ENCODE data around the gene TMEM271. TPM values are rescaled to one million over a fixed set of nuclear protein-coding genes. Genes with fewer than 3 reads are reported as not detected.

The TMEM271 gene
- total RNA-seq, 4 donors from 2014 or later, result 0.17 to 3.6 (median 2.1) TPM

- DNase-seq (ENCODE audit: low spot score in 2 of 2), result peak in 1 of 2 donors; percentile 56
- TF ChIP-seq POLR2A (IDR thresholded peaks at IDR 0.05) (no peak), CTCF (IDR thresholded peaks at IDR 0.05) (no peak)
- intact Hi-C loops (cut with DNase I; ENCODE audit: low total_unique reads), result no loop called here
- WGBS, 2 donors, result 96 to 97% methylated on average over 8 of the region's 8 CpGs
- no peak overlapping the region for H3K4me3 ChIP-seq (ENCODE audit: low read depth, poor library complexity, severe bottlenecking)
These were observed 37.5 kb downstream of the TMEM271 start for GRCh38 chr4:538542-539142.

GRCh38 chr4:537436-538264, 38.4 kb downstream of the TMEM271 start:
- TF ChIP-seq CTCF (IDR thresholded peaks at IDR 0.05) (no peak), POLR2A (IDR thresholded peaks at IDR 0.05) (no peak)
- WGBS, 2 donors, result 90 to 92% methylated on average over 18 to 19 of the region's 21 CpGs
- no peak overlapping the region for H3K4me3 ChIP-seq (ENCODE audit: low read depth, poor library complexity, severe bottlenecking)
- peak in 1 of 2 donors; percentile 82 for DNase-seq (ENCODE audit: low spot score in 2 of 2)
- intact Hi-C loops (cut with DNase I; ENCODE audit: low total_unique reads), result no loop called here

- intact Hi-C loops (cut with DNase I; ENCODE audit: low total_unique reads), result no loop called here
- peak in 1 of 2 donors; percentile 67 for DNase-seq (ENCODE audit: low spot score in 2 of 2)
- 93 to 94% methylated on average over 36 of the region's 36 CpGs for WGBS, 2 donors
- TF ChIP-seq POLR2A (IDR thresholded peaks at IDR 0.05) (no peak), CTCF (IDR thresholded peaks at IDR 0.05) (no peak)
- no peak overlapping the region for H3K4me3 ChIP-seq (ENCODE audit: low read depth, poor library complexity, severe bottlenecking)
These were observed 39.6 kb downstream of the TMEM271 start for GRCh38 chr4:536351-536972.

- 95 to 97% methylated on average over 23 of the region's 23 CpGs for WGBS, 2 donors
- no peak for TF ChIP-seq POLR2A (IDR thresholded peaks at IDR 0.05)
- no peak for TF ChIP-seq CTCF (IDR thresholded peaks at IDR 0.05)
- peak in 1 of 2 donors; percentile 56 for DNase-seq (ENCODE audit: low spot score in 2 of 2)
- intact Hi-C loops (cut with DNase I; ENCODE audit: low total_unique reads), result no loop called here
- no peak overlapping the region for H3K4me3 ChIP-seq (ENCODE audit: low read depth, poor library complexity, severe bottlenecking)
These were observed 40.2 kb downstream of the TMEM271 start for GRCh38 chr4:535924-536281.

GRCh38 chr4:535181-535923, 40.7 kb downstream of the TMEM271 start:
- intact Hi-C loops (cut with DNase I; ENCODE audit: low total_unique reads), result no loop called here
- peak in 1 of 2 donors; percentile 76 for DNase-seq (ENCODE audit: low spot score in 2 of 2)
- 94 to 96% methylated on average over 33 to 38 of the region's 39 CpGs for WGBS, 2 donors
- TF ChIP-seq POLR2A (IDR thresholded peaks at IDR 0.05) (no peak), CTCF (IDR thresholded peaks at IDR 0.05) (no peak)
- H3K4me3 ChIP-seq (ENCODE audit: low read depth, poor library complexity, severe bottlenecking), result no peak overlapping the region
